ENCODE results near the gene NT5C3A.

The NT5C3A gene

GRCh38 chr7:33048257-33048656 lies 14.3 kb downstream of the NT5C3A start:
- no peak overlapping the region for H3K4me3 ChIP-seq (ENCODE audit: low read length)
- peaks cover 40% of the 10 kb centered on the region for H3K4me1 ChIP-seq (ENCODE audit: control insufficient read depth, insufficient read depth, low read length)
- H3K27me3 ChIP-seq (ENCODE audit: control insufficient read depth, insufficient read depth, low read length): no peaks in the 10 kb centered on the region
- H3K9me3 ChIP-seq (ENCODE audit: control insufficient read depth, low read length): no peaks in the 10 kb centered on the region
- no peaks in the 10 kb centered on the region for H3K36me3 ChIP-seq (ENCODE audit: control insufficient read depth, insufficient read depth, low read length)
- no peak overlapping the region for H3K9ac ChIP-seq (ENCODE audit: low read length)

- peak overlapping the region; percentile 24 for H3K9ac ChIP-seq (ENCODE audit: low read length)
- no peaks in the 10 kb centered on the region for H3K27me3 ChIP-seq (ENCODE audit: control insufficient read depth, insufficient read depth, low read length)
- no peaks in the 10 kb centered on the region for H3K36me3 ChIP-seq (ENCODE audit: control insufficient read depth, insufficient read depth, low read length)
- H3K4me1 ChIP-seq (ENCODE audit: control insufficient read depth, insufficient read depth, low read length): peaks cover 42% of the 10 kb centered on the region
- no peak overlapping the region for H3K4me3 ChIP-seq (ENCODE audit: low read length)
- H3K9me3 ChIP-seq (ENCODE audit: control insufficient read depth, low read length): no peaks in the 10 kb centered on the region
Measured at GRCh38 chr7:33044986-33045385, 17.6 kb downstream of the NT5C3A start.

- H3K27me3 ChIP-seq (ENCODE audit: control insufficient read depth, insufficient read depth, low read length): no peaks in the 10 kb centered on the region
- no peaks in the 10 kb centered on the region for H3K36me3 ChIP-seq (ENCODE audit: control insufficient read depth, insufficient read depth, low read length)
- H3K4me3 ChIP-seq (ENCODE audit: low read length): no peak overlapping the region
- no peaks in the 10 kb centered on the region for H3K9me3 ChIP-seq (ENCODE audit: control insufficient read depth, low read length)
- H3K9ac ChIP-seq (ENCODE audit: low read length): peak overlapping the region; percentile 68
- H3K4me1 ChIP-seq (ENCODE audit: control insufficient read depth, insufficient read depth, low read length): peaks cover 40% of the 10 kb centered on the region
Measured at GRCh38 chr7:33044401-33044718, 18.2 kb downstream of the NT5C3A start.

GRCh38 chr7:33043501-33044400 lies 18.8 kb downstream of the NT5C3A start:
- Histone ChIP-seq H3K4me3 (ENCODE audit: low read length) (peak overlapping the region; percentile 34), H3K27me3 (ENCODE audit: control insufficient read depth, insufficient read depth, low read length) (no peaks in the 10 kb centered on the region), H3K4me1 (ENCODE audit: control insufficient read depth, insufficient read depth, low read length) (peaks cover 40% of the 10 kb centered on the region), H3K36me3 (ENCODE audit: control insufficient read depth, insufficient read depth, low read length) (no peaks in the 10 kb centered on the region), H3K9ac (ENCODE audit: low read length) (peak overlapping the region; percentile 68), H3K9me3 (ENCODE audit: control insufficient read depth, low read length) (no peaks in the 10 kb centered on the region)

GRCh38 chr7:33041631-33042428 lies 20.7 kb downstream of the NT5C3A start:
- H3K36me3 ChIP-seq (ENCODE audit: control insufficient read depth, insufficient read depth, low read length): no peaks in the 10 kb centered on the region
- H3K4me3 ChIP-seq (ENCODE audit: low read length): no peak overlapping the region
- H3K9ac ChIP-seq (ENCODE audit: low read length): no peak overlapping the region
- no peaks in the 10 kb centered on the region for H3K27me3 ChIP-seq (ENCODE audit: control insufficient read depth, insufficient read depth, low read length)
- H3K9me3 ChIP-seq (ENCODE audit: control insufficient read depth, low read length): no peaks in the 10 kb centered on the region
- peaks cover 35% of the 10 kb centered on the region for H3K4me1 ChIP-seq (ENCODE audit: control insufficient read depth, insufficient read depth, low read length)

- no peak overlapping the region for H3K4me3 ChIP-seq (ENCODE audit: low read length)
- H3K36me3 ChIP-seq (ENCODE audit: control insufficient read depth, insufficient read depth, low read length): no peaks in the 10 kb centered on the region
- no peaks in the 10 kb centered on the region for H3K9me3 ChIP-seq (ENCODE audit: control insufficient read depth, low read length)
- H3K27me3 ChIP-seq (ENCODE audit: control insufficient read depth, insufficient read depth, low read length): no peaks in the 10 kb centered on the region
- peak overlapping the region; percentile 61 for H3K9ac ChIP-seq (ENCODE audit: low read length)
- peaks cover 33% of the 10 kb centered on the region for H3K4me1 ChIP-seq (ENCODE audit: control insufficient read depth, insufficient read depth, low read length)
Measured at GRCh38 chr7:33040803-33041516, 21.6 kb downstream of the NT5C3A start.

GRCh38 chr7:33039903-33040292 lies 22.7 kb downstream of the NT5C3A start:
- Histone ChIP-seq H3K4me3 (ENCODE audit: low read length) (peak overlapping the region; percentile 60), H3K27me3 (ENCODE audit: control insufficient read depth, insufficient read depth, low read length) (no peaks in the 10 kb centered on the region), H3K36me3 (ENCODE audit: control insufficient read depth, insufficient read depth, low read length) (no peaks in the 10 kb centered on the region), H3K4me1 (ENCODE audit: control insufficient read depth, insufficient read depth, low read length) (peaks cover 27% of the 10 kb centered on the region), H3K9ac (ENCODE audit: low read length) (peak overlapping the region; percentile 61), H3K9me3 (ENCODE audit: control insufficient read depth, low read length) (no peaks in the 10 kb centered on the region)

GRCh38 chr7:33039257-33039902 lies 23.2 kb downstream of the NT5C3A start:
- Histone ChIP-seq H3K9me3 (ENCODE audit: control insufficient read depth, low read length) (no peaks in the 10 kb centered on the region), H3K4me1 (ENCODE audit: control insufficient read depth, insufficient read depth, low read length) (peaks cover 25% of the 10 kb centered on the region), H3K4me3 (ENCODE audit: low read length) (peak overlapping the region; percentile 60), H3K36me3 (ENCODE audit: control insufficient read depth, insufficient read depth, low read length) (no peaks in the 10 kb centered on the region), H3K9ac (ENCODE audit: low read length) (peak overlapping the region; percentile 61), H3K27me3 (ENCODE audit: control insufficient read depth, insufficient read depth, low read length) (no peaks in the 10 kb centered on the region)

- H3K4me1 ChIP-seq (ENCODE audit: control insufficient read depth, insufficient read depth, low read length): peaks cover 20% of the 10 kb centered on the region
- H3K9me3 ChIP-seq (ENCODE audit: control insufficient read depth, low read length): no peaks in the 10 kb centered on the region
- H3K27me3 ChIP-seq (ENCODE audit: control insufficient read depth, insufficient read depth, low read length): no peaks in the 10 kb centered on the region
- H3K4me3 ChIP-seq (ENCODE audit: low read length): no peak overlapping the region
- no peaks in the 10 kb centered on the region for H3K36me3 ChIP-seq (ENCODE audit: control insufficient read depth, insufficient read depth, low read length)
- H3K9ac ChIP-seq (ENCODE audit: low read length): peak overlapping the region; percentile 25
Measured at GRCh38 chr7:33038639-33039038, 23.9 kb downstream of the NT5C3A start.

GRCh38 chr7:33035776-33036175 lies 26.8 kb downstream of the NT5C3A start:
- H3K4me1 ChIP-seq (ENCODE audit: control insufficient read depth, insufficient read depth, low read length): peaks cover under 1% of the 10 kb centered on the region
- no peaks in the 10 kb centered on the region for H3K9me3 ChIP-seq (ENCODE audit: control insufficient read depth, low read length)
- H3K36me3 ChIP-seq (ENCODE audit: control insufficient read depth, insufficient read depth, low read length): no peaks in the 10 kb centered on the region
- no peak overlapping the region for H3K9ac ChIP-seq (ENCODE audit: low read length)
- no peaks in the 10 kb centered on the region for H3K27me3 ChIP-seq (ENCODE audit: control insufficient read depth, insufficient read depth, low read length)
- H3K4me3 ChIP-seq (ENCODE audit: low read length): no peak overlapping the region

GRCh38 chr7:33024189-33024757 lies 38.3 kb downstream of the NT5C3A start:
- no peak overlapping the region for H3K4me3 ChIP-seq (ENCODE audit: low read length)
- no peak overlapping the region for H3K9ac ChIP-seq (ENCODE audit: low read length)
- no peaks in the 10 kb centered on the region for H3K4me1 ChIP-seq (ENCODE audit: control insufficient read depth, insufficient read depth, low read length)
- H3K27me3 ChIP-seq (ENCODE audit: control insufficient read depth, insufficient read depth, low read length): no peaks in the 10 kb centered on the region
- H3K9me3 ChIP-seq (ENCODE audit: control insufficient read depth, low read length): no peaks in the 10 kb centered on the region
- no peaks in the 10 kb centered on the region for H3K36me3 ChIP-seq (ENCODE audit: control insufficient read depth, insufficient read depth, low read length)
